ENCODE data around the gene PAFAH2.

PAFAH2 gene

DNA sequence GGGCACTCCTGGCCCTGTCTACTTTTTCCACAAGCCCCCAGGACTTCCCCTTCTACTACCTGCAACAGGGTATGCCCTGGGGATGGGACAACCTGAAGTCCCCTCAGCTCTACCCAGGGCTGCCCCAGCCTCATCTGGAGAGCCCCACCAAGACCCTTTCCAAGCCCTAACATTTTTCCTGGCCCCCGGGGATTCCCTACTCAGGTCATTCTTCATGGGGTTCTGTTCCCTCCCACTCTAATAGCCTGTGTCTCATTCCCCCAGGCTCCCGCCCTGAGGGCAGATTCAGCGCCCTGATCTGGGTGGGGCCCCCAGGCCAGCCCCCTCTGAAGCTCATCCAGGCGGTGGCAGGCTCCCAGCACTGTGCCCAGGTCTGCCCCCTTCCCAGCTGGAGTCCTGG lies 33.3 kb upstream of the PAFAH2 start:
- DNase-seq = no peak

GRCh38 chr1:26029864-26030481 lies 32.1 kb upstream of the PAFAH2 start:
- no peak for DNase-seq

GRCh38 chr1:26029054-26029863 lies 31.4 kb upstream of the PAFAH2 start:
- DNase-seq = no peak

DNA sequence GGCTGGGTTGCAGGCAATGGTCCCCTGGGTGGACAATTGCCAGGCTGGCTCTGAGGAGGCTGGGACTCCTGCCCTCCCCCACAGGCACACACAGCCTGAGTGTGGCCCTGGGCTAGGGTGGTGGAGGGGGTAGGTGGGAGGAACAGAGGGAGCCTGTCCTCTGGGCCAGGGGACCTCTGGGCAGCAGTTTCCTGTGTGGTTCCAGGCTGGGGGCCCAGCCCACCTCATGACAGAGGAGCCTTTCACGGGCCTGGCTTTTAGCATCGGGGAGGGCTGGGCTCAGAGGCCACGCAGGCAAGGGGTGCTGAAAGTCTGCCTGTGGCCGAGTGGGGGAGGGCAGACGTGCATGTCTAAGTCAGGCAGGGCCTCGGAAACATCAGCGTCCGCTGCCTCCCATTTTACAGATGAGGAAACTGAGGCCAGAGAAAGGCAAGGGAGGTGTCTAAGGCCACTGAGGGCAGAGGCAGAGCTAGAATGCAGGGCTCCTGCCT lies 30.7 kb upstream of the PAFAH2 start:
- DNase-seq = no peak

DNA sequence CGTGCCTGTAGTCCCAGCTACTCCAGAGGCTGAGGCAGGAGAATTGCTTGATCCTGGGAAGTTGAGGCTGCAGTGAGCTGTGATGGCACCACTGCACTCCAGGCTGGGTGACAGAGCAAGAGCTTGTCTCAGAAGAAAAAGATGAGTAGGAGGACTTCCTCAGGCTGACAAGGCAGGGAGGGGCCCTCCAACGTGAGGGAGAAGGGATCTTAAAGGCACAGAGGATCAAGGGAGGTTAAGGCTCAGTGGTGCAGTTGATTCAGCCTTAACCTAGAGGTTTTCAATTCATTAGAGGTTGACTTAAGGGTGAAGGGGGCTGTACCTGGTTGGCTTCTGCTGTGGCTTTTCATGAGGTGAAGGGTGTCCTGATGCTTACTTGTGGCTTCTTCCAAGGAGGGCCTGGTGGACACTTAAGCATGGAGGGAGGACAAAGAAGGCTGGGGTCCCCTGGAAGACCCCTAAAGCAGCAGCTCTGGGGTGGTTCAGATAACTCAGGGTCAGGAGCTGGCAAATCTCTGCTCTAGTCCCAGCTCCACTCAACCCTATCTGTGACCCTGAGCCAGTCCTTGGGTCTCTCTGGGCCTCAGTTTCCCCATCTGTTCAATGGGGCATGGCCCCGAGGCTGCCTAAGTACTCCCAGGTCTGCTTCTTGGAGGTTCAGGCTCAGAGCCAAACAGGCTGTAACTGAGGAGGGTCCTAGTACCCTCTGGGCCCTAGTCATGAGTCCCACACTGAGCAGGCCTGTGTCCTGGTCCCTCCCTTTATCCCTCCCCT lies 30.0 kb upstream of the PAFAH2 start:
- DNase-seq = no peak

DNA sequence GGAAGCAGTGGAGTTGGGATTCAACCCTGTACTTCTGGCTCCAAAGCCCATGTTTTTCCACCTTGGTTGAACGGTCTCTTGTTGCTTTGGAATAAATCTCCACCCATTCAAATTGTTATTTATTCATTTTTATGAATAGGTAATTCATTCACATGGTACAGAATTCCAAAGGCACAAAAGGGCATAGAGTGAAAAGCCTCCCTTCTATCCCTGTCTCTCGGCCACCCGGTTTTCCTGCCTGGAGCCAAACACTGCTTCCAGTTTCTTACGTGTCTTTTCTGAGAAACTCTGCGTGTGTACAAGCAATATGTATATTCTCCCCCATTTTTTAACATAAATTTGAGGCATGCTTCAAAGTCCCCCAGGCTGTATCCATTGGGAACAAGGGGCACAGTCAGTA lies 27.7 kb upstream of the PAFAH2 start:
- no peak for DNase-seq

- no peak for DNase-seq
Observed at GRCh38 chr1:26025060-26025459, 27.2 kb upstream of the PAFAH2 start.

GRCh38 chr1:26023826-26024225 lies 26.0 kb upstream of the PAFAH2 start:
- peak; percentile 61 for DNase-seq

- no peak for DNase-seq
Observed at GRCh38 chr1:26023009-26023408, 25.1 kb upstream of the PAFAH2 start.

- no peak for DNase-seq
Observed at GRCh38 chr1:26022404-26022779, 24.5 kb upstream of the PAFAH2 start.

GRCh38 chr1:26021647-26022403 lies 24.0 kb upstream of the PAFAH2 start, which contains the start of gene EXTL1:
Gene EXTL1, plus strand, starts transcription at chr1:26021775. Its CDS starts 872 bp downstream, at chr1:26022647.
- DNase-seq = peak; percentile 70

DNA sequence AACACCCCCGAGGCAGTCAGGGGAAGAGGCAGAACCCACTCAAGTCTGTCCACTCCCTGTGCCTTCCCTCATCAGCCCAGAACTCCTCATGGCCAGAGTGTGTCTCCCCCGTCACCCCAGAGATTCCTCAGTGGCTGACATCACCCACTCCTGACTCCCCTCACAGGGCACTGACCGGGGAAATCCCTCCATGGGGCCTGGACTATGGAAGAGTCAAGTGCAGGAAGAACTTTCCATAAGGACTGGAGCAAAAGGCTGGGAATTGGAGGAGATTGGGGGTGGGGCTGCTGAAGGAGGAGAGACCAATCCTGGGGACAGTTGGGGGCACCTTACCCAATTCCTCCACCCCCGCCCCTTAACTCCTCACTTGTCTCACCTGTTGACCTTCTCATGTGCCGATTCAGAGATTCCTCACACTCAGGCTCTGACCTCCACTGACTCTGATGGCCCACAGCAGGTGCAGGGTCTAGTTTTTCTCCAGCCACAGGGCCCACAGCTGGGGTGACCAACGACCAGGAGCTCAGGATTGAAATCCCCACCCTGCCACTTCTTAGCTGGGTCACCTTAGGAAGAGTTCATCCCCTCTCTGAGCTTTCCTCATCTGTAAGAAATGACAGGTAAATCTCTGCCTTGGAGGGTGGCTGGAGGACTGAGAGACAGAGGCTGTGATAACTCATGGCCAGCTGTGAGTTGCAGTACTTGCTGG lies 23.2 kb upstream of the PAFAH2 start:
- DNase-seq = no peak

DNA sequence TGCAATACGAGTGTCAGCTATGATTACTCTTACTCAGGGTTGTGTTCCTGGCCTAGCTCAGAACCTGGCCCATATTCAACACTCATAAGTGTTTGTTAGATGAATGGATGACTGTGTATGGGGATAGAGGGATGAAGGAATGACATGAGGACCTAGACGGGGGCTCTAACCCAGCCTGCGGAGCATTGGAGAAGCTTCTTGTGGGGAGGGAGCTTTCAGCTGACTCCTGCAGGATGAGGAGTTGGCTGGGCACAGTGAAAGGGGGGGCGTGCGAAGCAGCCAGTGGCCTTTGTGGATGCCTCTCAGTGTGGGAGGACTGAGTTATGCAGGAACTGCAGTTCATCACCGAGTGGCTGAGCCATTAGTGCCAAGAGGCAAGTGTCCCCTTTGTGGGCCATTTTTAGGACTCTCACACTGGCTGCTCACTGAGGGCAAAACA lies 22.5 kb upstream of the PAFAH2 start:
- peak; percentile 76 for DNase-seq

DNA sequence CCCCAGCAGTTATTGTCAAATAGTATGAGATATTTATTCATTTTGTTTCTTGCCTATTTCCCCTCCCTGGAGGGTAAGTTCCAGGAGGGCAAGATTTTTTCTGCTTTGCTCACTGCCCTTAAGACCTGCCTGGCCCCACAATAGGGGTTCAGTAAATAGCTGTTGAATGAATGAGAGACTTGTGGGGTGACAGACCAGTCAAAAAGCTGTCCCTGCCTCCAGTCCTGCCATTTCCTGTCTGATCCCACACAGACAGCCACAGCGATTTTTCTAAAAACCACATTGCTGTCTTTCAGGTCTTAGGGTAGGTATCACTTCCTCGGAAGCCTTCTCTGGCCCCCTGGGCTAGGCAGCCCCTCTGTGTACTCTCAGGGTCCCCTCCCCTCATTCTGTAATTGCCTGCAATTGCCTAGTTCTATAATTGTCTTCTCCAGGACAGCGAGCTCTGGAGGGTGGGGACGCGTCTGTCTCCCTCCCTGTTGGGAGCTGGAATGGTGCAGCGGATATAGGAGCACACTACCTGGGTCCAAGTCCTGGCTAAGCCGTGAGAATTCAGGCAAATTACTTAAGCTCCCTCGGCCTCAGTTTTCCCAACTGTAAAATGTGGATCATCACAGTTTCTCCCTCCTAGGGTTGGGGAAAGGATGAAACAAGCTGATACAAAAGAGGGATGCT lies 21.9 kb upstream of the PAFAH2 start:
- DNase-seq = peak; percentile 89

- DNase-seq = peak; percentile 84
Observed at GRCh38 chr1:26017606-26018005, 19.7 kb upstream of the PAFAH2 start.

DNA sequence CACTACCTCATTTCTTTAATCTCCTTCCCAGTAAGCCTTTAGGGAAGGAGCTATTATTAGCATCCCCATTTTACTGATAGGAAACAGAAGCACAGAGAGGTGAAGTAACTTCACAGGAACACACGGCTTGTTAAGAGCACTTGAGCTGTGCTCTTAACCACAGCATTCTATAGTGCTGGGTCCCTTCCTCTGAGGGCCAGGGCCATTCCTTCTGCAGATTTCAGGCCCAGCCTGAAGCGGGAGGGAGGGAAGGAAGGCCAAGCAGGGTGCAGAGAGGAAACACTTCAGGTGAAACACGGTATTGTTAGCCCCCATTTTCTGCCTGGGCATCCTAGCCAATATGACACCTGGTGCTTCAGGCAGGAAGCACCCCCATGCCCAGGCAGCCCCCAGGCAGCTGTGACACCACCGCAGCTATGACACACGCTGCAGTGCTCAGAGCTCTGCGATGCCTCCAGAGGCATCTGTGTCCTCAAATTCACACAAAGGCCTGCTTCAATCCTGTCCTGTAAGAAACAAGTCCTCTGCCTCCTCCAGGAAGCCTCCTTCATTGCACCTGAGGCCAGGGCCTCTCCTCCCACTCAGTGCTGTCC lies 19.2 kb upstream of the PAFAH2 start:
- DNase-seq = no peak

GRCh38 chr1:26016258-26016952 lies 18.5 kb upstream of the PAFAH2 start:
- DNase-seq = peak; percentile 40

GRCh38 chr1:26015358-26015757 lies 17.5 kb upstream of the PAFAH2 start:
- DNase-seq = peak; percentile 66

GRCh38 chr1:26014179-26014578 lies 16.3 kb upstream of the PAFAH2 start:
- DNase-seq = no peak

- DNase-seq = no peak
Observed at GRCh38 chr1:26012864-26013263, 15.0 kb upstream of the PAFAH2 start.
